LNCaP clone FGC (cell line): ENCODE results near the gene CES2.
A peak's percentile ranks its signal among the peaks of the same experiment; 100 is the strongest.

Experiments used
- DNase-seq: peaks from one replicate; pipeline ENCODE4 v3.0.0-alpha.2; 2011; ENCODE audit warnings: low read depth
- H3K4me3 ChIP-seq: 2 replicates; pipeline ENCODE4 v1.5.1; 2011; ENCODE audit warnings: mild to moderate bottlenecking, low read depth, low read length, control low read depth
- CTCF ChIP-seq: IDR thresholded peaks from 2 replicates; pipeline ENCODE4 v1.5.1; 2012; ENCODE audit warnings: mild to moderate bottlenecking; ENCODE audit not compliant: control insufficient read depth, insufficient read depth; ENCODE audit errors: extremely low read depth

CES2 gene

GRCh38 chr16:66961065-66961744 is 25.9 kb downstream of the CES2 start, which contains the start of gene CES3:
TSS of gene CES3 (plus strand) at chr16:66961266. CDS start at chr16:66961308, 42 bp downstream.
- peak within 1 kb of the TSS; percentile 17 for H3K4me3 ChIP-seq

GRCh38 chr16:66961914-66962313 is 26.6 kb downstream of the CES2 start:
- DNase-seq = no peak
- H3K4me3 ChIP-seq = no peak overlapping the region
- no peak for TF ChIP-seq CTCF

More at GRCh38 chr16:66961065-66961744, 25.9 kb downstream of the CES2 start, which contains the start of gene CES3:
- no peak for DNase-seq
- peak; percentile 72 for TF ChIP-seq CTCF

- no peak overlapping the region for H3K4me3 ChIP-seq
- TF ChIP-seq CTCF = no peak
- DNase-seq = no peak
These were observed 28.7 kb downstream of the CES2 start for GRCh38 chr16:66964049-66964448.

- no peak overlapping the region for H3K4me3 ChIP-seq
- no peak for DNase-seq
- TF ChIP-seq CTCF = no peak
These were observed 33.5 kb downstream of the CES2 start for GRCh38 chr16:66968847-66969246.

GRCh38 chr16:66970775-66971720 is 35.7 kb downstream of the CES2 start:
- TF ChIP-seq CTCF = no peak
- no peak for DNase-seq
- H3K4me3 ChIP-seq = no peak overlapping the region

GRCh38 chr16:66972983-66973382 is 37.7 kb downstream of the CES2 start:
- no peak for DNase-seq

More at GRCh38 chr16:66972983-66973382, 37.7 kb downstream of the CES2 start:
- no peak for TF ChIP-seq CTCF
- H3K4me3 ChIP-seq = no peak overlapping the region
